ENCODE results near the gene TNFRSF14.

The TNFRSF14 gene

GRCh38 chr1:2587860-2588571, 31.8 kb downstream of the TNFRSF14 start:
- no peak for DNase-seq (ENCODE audit: low read depth)

- no peak for DNase-seq (ENCODE audit: low read depth)
These were observed 32.7 kb downstream of the TNFRSF14 start for GRCh38 chr1:2588661-2589430.

DNA sequence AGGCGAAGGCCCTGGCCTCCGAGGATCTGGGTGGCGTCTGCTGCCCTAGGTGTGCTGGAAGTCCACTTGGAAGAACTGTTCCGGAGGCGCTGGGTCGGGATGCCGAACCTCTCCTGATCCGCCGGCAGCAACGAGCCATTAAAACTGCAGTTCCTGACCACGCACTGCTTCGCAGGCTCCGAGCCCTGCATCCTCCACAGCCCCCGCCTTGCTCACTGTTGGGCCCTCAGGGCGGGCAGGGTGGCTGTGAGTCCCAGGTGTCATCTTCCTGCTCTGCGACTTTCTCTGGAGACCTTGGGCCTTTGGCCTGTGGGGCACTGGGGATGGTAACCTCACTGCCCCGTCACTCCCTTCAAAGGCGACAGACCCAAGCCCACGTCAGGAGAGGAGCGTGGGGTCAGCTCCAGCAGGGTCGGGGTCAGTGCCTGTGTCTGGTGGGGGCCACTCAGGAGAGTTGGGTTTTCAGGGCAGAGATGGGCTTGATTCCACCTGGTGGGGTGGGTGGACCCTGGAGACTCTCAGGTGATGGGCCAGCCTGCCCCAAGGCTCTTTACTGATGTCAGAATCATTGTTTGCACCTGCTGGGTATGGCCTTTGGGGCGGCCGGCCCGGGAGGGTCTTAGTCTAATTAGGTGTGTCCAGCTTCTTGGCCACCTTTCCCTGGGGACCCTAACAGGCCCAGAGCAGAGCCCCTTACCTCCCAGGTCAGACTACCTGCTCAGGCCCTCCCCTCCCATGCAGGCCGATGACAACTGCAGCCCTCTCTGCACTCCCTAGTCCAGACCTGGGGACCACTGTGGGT, 33.5 kb downstream of the TNFRSF14 start:
- DNase-seq (ENCODE audit: low read depth), result no peak

GRCh38 chr1:2590233-2591141, 34.3 kb downstream of the TNFRSF14 start:
- no peak for DNase-seq (ENCODE audit: low read depth)

DNA sequence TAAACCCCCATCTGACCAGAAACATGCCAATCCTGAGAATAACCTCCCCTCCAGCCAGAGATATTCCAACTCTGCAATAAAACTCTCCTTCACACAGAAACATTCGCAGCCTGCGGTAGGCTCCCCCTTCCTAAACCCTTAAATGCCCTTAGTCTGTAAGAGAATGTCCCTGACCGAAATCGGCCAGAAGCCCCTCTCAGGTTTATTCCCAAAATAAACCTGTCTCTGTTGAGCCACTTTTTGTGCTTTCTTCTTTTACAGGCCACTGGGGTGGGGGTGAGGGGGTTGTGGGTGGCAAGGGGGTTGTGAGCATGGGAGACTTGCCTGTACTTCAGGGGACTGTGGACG, 35.0 kb downstream of the TNFRSF14 start:
- no peak for DNase-seq (ENCODE audit: low read depth)

DNA sequence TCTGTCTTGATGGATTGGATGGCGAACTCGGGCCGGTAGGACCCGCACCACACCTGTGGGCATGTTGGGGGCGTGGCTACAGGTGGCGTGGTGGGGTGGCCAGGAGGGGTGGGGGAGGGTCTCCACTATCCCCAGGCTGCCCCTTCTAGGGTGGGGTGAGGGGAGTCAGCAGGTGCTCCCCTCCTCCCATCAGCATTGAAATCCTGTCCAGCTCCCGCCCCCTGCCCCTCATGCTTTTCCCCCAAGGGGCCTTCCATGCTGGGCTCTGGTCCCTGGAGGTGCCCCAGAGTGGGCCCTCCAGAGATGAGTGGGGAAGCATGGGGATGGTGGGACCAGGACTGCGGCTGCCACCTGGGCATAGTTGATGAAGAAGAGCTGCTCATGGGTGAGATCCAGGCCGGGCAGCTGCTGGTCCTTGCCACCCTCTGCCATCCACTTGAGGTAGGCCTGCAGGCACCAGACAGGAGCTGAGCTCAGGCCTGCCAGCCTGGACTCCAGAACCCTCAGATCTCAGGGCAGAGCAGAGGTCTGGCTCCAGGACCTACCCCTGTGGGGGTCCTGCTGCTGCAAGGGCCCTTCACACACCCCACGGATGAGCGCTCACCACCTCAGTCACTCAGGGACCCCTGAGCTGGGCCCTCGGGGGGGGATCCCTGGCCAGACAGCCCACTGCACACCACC, 35.5 kb downstream of the TNFRSF14 start:
- DNase-seq (ENCODE audit: low read depth), result no peak

DNA sequence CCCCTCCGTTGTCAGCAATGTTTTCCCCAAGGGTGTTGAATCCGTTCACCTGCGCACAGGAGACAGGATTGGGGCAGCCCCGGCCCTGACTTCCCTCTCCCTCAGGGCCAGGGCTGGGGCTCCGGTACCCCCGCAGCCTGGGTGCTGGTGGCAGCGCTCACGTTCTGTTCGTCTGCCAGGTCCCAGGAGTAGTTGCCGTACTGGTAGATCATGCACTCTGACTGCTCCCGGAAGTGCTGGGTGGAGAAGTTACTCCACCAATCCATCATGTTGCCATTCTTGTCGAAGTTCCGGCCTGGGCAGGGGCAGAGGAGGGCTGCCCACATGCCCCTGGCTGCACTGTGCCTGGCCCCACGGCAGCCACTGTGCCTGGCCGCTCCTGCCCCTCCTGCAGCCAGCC, 36.5 kb downstream of the TNFRSF14 start:
- no peak for DNase-seq (ENCODE audit: low read depth)

DNA sequence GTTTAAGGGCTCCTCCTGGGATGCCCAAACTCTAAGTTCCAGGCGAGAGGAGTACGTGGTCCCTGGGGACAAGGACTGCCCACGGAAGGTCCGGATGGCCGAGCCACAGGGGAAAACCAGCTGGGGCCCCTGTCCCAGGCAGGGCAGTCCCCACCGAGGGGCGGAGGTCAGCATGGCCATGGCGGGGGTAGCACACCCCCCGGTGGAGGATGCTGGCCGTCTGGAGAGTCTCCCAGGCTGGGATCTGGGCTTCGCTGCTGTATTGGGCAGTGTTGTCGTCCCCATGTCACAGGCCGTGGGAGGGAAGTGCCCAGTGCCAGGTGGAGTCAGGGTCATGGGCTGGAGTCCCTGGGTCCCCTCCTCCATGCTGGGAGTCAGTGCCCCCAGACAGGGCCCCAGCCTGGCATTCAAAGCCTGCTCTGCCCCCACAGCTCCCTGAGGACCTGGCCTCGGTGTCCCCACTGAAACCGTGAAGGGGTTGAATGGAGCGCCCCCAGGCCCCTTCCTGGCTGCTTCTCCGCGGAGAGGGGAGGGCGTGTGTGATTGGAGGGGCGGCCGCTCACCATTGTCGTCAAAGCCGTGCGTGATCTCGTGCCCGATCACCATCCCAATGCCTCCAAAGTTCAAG, 37.2 kb downstream of the TNFRSF14 start:
- no peak for DNase-seq (ENCODE audit: low read depth)

GRCh38 chr1:2594001-2594640, 38.0 kb downstream of the TNFRSF14 start:
- DNase-seq (ENCODE audit: low read depth), result no peak

DNA sequence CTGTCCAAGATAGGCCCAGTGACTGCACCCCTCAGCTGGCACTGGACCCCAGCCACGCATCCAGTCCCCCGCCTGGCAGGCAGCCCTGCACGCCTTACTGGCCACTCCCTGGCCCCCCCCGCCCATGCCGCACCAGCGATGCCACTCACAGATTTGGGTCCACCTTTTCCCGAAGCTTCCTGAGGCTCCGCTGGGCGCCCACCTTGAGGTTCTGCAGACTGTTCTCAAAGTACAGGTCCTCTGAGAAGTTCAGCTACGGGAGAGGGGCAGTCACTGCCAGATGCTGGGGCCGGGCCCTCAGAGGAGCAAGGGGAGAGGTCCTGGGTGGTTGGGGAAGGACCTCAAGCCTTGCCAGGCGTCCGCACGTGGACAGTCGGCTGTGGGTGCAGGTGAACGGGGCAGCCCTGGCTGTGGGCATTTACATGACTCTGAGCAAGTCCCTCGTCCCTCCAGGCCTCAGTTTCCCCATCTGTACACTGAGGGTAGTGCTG, 38.5 kb downstream of the TNFRSF14 start:
- no peak for DNase-seq (ENCODE audit: low read depth)

GRCh38 chr1:2595261-2595811, 39.2 kb downstream of the TNFRSF14 start:
- no peak for DNase-seq (ENCODE audit: low read depth)

DNA sequence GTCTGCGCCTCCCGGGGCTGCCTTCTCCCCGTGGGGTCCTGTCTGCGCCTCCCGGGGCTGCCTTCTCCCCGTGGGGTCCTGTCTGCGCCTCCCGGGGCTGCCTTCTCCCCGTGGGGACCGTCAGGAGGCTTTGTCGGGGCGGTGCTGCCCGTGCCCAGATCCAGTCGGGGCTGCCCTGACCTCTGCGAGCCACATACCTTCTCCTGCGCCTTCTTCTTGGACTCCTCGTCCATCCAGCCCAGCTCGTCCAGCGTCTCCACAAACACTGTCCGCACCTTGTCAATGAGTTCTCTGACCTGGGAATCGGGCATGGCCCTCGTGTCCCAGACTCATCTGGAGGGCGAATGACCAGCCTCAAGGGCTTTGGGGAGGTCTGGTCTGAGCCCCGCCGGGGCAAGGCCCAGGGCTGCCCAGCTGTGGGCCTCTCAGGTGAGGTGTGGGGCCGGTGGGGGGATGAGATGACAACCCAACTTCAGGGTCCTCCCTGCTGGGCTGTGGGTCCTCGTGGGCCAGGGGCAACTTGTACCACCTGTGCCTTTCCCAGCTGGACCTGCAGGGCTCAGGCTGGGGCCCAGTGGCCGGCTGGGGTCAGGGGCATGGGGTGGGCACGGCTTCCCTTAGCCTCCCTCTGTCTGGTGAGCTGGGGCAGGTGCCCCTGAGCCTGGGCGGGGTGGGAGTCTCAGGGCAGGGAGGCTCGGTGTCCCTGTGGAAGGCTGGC, 39.8 kb downstream of the TNFRSF14 start:
- DNase-seq (ENCODE audit: low read depth), result no peak

GRCh38 chr1:2596530-2597333, 40.6 kb downstream of the TNFRSF14 start:
- no peak for DNase-seq (ENCODE audit: low read depth)

DNA sequence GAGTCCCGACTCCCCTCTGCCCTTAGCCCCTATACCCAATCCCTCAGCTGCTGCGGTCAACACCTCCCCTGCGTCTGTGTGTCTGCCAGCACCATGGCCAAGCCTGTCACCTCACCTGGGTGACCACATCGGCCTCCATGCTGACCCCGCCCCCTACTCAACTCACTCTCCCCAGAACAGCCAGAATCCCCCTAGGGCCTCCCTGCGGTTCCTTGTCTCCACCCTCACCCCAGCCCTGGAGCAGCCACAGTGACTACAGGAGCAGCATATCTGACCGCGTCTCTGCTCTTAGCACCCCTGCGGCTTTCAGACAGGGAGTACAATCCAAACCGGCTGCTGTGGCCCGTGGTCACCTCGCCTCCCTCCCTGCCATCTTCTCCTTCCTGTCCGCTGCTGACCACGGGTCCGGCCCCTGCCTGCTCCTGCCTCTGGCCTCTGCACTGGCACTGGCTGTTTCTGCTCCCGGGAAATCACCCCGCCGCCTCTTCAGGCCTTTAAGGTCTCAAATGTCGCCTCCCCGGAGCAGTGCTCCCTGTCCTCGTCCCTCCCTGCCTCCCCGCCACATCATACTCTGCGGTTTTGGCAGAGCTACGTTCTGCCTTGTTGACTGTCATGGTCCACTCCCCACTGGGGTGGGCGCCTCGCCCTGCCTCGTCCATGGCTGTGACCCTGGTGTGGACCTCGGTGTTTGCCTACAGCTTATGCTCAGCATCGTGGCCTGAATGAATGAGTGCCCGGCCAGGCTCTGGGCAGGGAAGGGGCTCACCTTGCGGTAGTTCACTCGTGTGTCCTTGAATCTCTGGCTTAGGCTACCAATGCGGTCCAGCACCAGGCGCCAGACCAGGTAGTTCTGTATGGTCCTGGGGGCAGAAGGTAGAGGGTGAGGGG, 41.5 kb downstream of the TNFRSF14 start:
- no peak for DNase-seq (ENCODE audit: low read depth)

DNA sequence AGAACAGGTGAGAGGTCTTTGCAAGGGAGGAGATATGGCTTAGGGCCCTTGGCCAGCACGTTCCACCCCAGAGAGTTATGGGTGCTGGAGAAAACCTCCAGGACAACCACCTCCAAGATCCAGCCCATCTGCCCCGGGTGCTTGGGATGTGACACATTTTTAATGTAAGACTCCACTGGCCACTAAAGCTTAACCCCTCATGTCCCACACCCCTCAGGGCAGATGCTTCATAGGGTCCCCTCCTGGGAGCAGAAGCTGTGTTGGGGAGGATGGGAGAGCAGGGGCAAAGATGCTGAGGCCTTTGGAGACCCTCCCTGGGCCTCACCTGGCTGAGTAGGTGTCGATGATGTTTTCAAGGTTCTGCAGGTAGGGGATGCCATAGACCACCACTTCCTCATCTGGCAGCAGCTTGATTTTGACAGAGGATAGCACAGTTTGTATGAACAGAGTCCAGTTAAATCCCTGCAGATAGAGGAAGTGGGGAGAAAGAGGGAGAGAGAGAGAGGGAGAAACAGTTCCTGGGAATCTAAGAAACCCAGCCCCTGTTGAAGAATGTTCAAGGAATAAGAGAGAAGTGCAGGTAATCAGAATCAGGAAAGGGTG, 42.3 kb downstream of the TNFRSF14 start:
- DNase-seq (ENCODE audit: low read depth), result no peak

DNA sequence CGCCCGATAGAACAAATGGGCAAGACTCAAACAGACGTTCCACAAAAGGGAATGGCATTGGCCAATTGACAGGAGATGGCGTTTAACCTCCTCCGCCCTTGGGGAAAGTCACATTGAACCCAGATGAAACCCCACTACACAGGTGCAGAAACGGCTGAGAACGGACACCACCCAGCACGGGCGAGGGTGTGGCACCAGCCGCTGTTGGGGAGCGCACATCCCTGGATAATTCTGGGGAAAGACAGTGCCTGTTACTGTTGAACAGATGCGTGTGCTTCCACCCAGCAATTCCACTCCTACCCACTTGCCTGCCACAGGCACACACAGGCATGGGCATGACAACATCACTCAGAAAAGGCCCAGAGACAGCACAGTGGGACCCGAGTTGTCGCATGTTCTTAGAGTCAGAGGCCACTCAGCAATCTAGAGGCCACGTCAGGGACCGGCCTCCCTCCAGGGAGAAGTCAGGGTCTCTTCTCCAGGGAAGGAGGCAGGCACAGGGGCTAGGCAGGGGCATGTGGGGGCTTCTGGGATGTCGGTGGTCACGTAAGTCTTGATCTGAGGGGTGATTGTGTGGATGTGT, 45.6 kb downstream of the TNFRSF14 start:
- DNase-seq (ENCODE audit: low read depth), result no peak
